HEK293 (cell line): ENCODE results near the gene SMIM44.
A peak's percentile ranks its signal among the peaks of the same experiment; 100 is the strongest.
"Not testable (repeated sequence)": the region's sequence is repeated elsewhere in the genome, so short reads cannot be mapped to it uniquely, and the experiment has no call there.

ENCODE experiments used
- CTCF ChIA-PET: fragments of 350-600 bp; formaldehyde crosslinking; extraction: SDS; loops from one replicate; lab custom pipeline; 2021; ENCODE audit warnings: antibody characterized with exemption; lab: Yijun Ruan, JAX
- POLR2A ChIA-PET: fragments of 300-600 bp; formaldehyde crosslinking; extraction: SDS; loops from one replicate; lab custom pipeline; 2020; ENCODE audit warnings: antibody characterized with exemption, inconsistent platforms; lab: Yijun Ruan, JAX
- H3K27ac ChIP-seq: fragments of 200-500 bp; sonication (Bioruptor generic); 2 replicates; pipeline ENCODE4 v1.5.1; 2014; ENCODE audit warnings: low read depth, low read length, control low read depth, inconsistent platforms; ENCODE audit errors: extremely low read depth
- H3K36me3 ChIP-seq, 2 experiments: fragments of 200-500 bp in 1 of 2; sonication (Bioruptor generic) in 1 of 2; 1 replicate in 1 of 2; 2 replicates in 1 of 2; pipeline ENCODE4 v1.5.1; 2014 to 2017; ENCODE audit warnings: inconsistent platforms in 2 of 2, low read length in 2 of 2; ENCODE audit not compliant: control insufficient read depth in 2 of 2, insufficient read depth in 1 of 2
- H3K4me1 ChIP-seq: fragments of 200-500 bp; sonication (Bioruptor generic); 2 replicates; pipeline ENCODE4 v1.5.1; 2014; ENCODE audit warnings: mild to moderate bottlenecking, low read length, inconsistent platforms; ENCODE audit not compliant: control insufficient read depth, insufficient read depth
- H3K4me3 ChIP-seq: 2 replicates; pipeline ENCODE4 v1.5.1; 2011; ENCODE audit warnings: low read depth, mild to moderate bottlenecking, control low read depth, low read length, moderate library complexity
- H3K9me3 ChIP-seq: fragments of 200-500 bp; sonication (Bioruptor generic); 2 replicates; pipeline ENCODE4 v1.5.1; 2014; ENCODE audit warnings: low read depth, low read length, inconsistent platforms; ENCODE audit not compliant: control insufficient read depth, insufficient read depth
- HIC1 ChIP-seq: fragments of 450-650 bp; formaldehyde crosslinking; IDR thresholded peaks from 2 replicates; pipeline ENCODE4 v1.5.1; 2016; ENCODE audit warnings: missing biosample characterization, missing genetic modification characterization
- MYNN ChIP-seq: fragments of 450-650 bp; formaldehyde crosslinking; IDR thresholded peaks from 2 replicates; pipeline ENCODE4 v1.5.1; 2016; ENCODE audit warnings: missing biosample characterization, missing genetic modification characterization, borderline replicate concordance
- PRDM1 ChIP-seq: fragments of 450-650 bp; formaldehyde crosslinking; IDR thresholded peaks from 2 replicates; pipeline ENCODE4; 2016; ENCODE audit warnings: missing biosample characterization, missing genetic modification characterization
- SCRT2 ChIP-seq: fragments of 450-650 bp; formaldehyde crosslinking; IDR thresholded peaks from 2 replicates; pipeline ENCODE4 v1.5.1; 2016; ENCODE audit warnings: missing biosample characterization, missing genetic modification characterization
- SETDB1 ChIP-seq: IDR thresholded peaks from one replicate; pipeline ENCODE4 v1.6.1; 2017; ENCODE audit warnings: mild to moderate bottlenecking, low read length, moderate library complexity, mixed read lengths; ENCODE audit not compliant: insufficient read length
- WT1 ChIP-seq: fragments of 450-650 bp; formaldehyde crosslinking; IDR thresholded peaks from 2 replicates; pipeline ENCODE4 v1.5.1; 2016; ENCODE audit warnings: missing biosample characterization, missing genetic modification characterization
- ZBTB17 ChIP-seq: fragments of 450-650 bp; formaldehyde crosslinking; IDR thresholded peaks from 2 replicates; pipeline ENCODE4 v1.5.1; 2016; ENCODE audit warnings: missing biosample characterization, missing genetic modification characterization
- ZNF114 ChIP-seq: fragments of 450-650 bp; formaldehyde crosslinking; IDR thresholded peaks from 2 replicates; pipeline ENCODE4 v1.5.0; 2017; ENCODE audit warnings: missing biosample characterization, missing genetic modification characterization
- ZNF157 ChIP-seq: fragments of 450-650 bp; formaldehyde crosslinking; IDR thresholded peaks from 2 replicates; pipeline ENCODE4 v1.5.1; 2016; ENCODE audit warnings: missing biosample characterization, missing genetic modification characterization
- ZNF202 ChIP-seq: fragments of 450-650 bp; formaldehyde crosslinking; IDR thresholded peaks from 2 replicates; pipeline ENCODE4 v1.5.1; 2016; ENCODE audit warnings: missing biosample characterization, missing genetic modification characterization, borderline replicate concordance
- ZNF335 ChIP-seq: fragments of 450-650 bp; formaldehyde crosslinking; conservative IDR thresholded peaks from 2 replicates; pipeline ENCODE4 v1.5.1; 2016; ENCODE audit warnings: missing biosample characterization, missing genetic modification characterization
- ZNF366 ChIP-seq: fragments of 450-650 bp; formaldehyde crosslinking; conservative IDR thresholded peaks from 2 replicates; pipeline ENCODE4 v1.5.1; 2016; ENCODE audit warnings: missing biosample characterization, missing genetic modification characterization
- ZNF548 ChIP-seq: fragments of 450-650 bp; formaldehyde crosslinking; IDR thresholded peaks from 2 replicates; pipeline ENCODE4 v1.5.1; 2016; ENCODE audit warnings: missing biosample characterization, missing genetic modification characterization
- ZNF580 ChIP-seq: fragments of 450-650 bp; formaldehyde crosslinking; IDR thresholded peaks from 2 replicates; pipeline ENCODE4 v1.5.1; 2016; ENCODE audit warnings: missing biosample characterization, missing genetic modification characterization
- ZNF585B ChIP-seq: fragments of 450-650 bp; formaldehyde crosslinking; IDR thresholded peaks from 2 replicates; pipeline ENCODE4 v1.5.1; 2016; ENCODE audit warnings: missing biosample characterization, missing genetic modification characterization
- ZNF623 ChIP-seq: fragments of 450-650 bp; formaldehyde crosslinking; IDR thresholded peaks from 2 replicates; pipeline ENCODE4 v1.5.1; 2016; ENCODE audit warnings: missing biosample characterization, missing genetic modification characterization
- ZNF830 ChIP-seq: fragments of 450-650 bp; IDR thresholded peaks from 2 replicates; pipeline ENCODE4 v1.5.0; 2018; ENCODE audit warnings: missing biosample characterization, missing genetic modification characterization, low read depth, mild to moderate bottlenecking, moderate library complexity
- TF ChIP-seq, protein P1 (sequence below): fragments of 450-650 bp; formaldehyde crosslinking; IDR thresholded peaks from 2 replicates; pipeline ENCODE4 v1.5.1; 2016; ENCODE audit warnings: missing biosample characterization, missing genetic modification characterization

The SMIM44 gene

GRCh38 chr19:3533033-3533432 is 49.8 kb upstream of the SMIM44 start (continued):
- TF ChIP-seq SCRT2, result 0 out of 2 replicates have a peak, but pooled peaks have one; percentile 16

DNA sequence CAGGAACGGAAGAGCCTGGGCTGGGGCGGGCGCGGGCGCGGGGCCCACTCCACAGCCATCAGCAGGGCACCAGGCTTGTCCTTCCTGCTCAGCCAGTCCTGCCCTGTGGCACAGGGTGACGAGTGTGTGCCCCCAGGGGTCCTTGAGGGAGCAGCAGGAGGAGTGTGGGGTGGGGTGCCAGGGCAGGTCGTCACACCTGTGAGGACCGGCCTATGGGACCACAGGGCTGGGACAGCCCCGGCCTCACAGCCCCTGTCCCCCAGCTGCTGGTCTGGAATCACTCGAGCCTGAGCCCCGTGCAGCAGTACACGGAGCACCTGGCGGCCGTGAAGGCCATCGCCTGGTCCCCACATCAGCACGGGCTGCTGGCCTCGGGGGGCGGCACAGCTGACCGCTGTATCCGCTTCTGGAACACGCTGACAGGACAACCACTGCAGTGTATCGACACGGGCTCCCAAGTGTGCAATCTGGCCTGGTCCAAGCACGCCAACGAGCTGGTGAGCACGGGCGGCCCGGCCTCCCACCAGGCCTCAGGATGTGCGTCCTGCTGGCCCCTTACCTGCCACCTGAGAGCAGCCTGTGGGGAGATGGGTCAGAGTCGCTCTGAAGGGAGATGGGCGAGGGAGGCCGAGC is 49.0 kb upstream of the SMIM44 start:
- Histone ChIP-seq H3K4me1 (no peaks in the 10 kb centered on the region), H3K9me3 (no peaks in the 10 kb centered on the region), H3K36me3 (peaks cover 0 to 77% of the 10 kb centered on the region in 2 experiments; a peak in 2 of 3 replicates), H3K4me3 (no peak overlapping the region), H3K27ac (no peak overlapping the region)
- ChIA-PET POLR2A (interaction anchor here (0.5 kb wide), 1 partner anchor 9 kb away, joined by 3 read pairs; no protein-coding TSS in a partner anchor), CTCF (no interaction called here)
- TF ChIP-seq ZNF585B (tag by site-specific recombination) (no peak), ZNF157 (peak; percentile 84)

DNA sequence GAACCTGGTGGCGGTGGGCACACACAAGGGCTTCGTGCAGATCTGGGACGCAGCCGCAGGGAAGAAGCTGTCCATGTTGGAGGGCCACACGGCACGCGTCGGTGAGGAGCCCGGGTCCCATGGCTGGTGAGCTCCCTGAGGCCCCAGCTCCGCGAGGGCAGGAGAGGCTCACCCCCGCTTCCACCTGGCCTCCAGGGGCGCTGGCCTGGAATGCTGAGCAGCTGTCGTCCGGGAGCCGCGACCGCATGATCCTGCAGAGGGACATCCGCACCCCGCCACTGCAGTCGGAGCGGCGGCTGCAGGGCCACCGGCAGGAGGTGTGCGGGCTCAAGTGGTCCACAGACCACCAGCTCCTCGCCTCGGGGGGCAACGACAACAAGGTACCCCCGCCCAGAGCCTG is 48.5 kb upstream of the SMIM44 start:
- ChIA-PET POLR2A (interaction anchor here (0.6 kb wide), 1 partner anchor 1640 kb away, joined by 3 read pairs; no protein-coding TSS in a partner anchor), CTCF (no interaction called here)
- peaks cover 0 to 82% of the 10 kb centered on the region in 2 experiments; a peak in 2 of 3 replicates for H3K36me3 ChIP-seq
- no peak for TF ChIP-seq ZNF580 (tag by site-specific recombination)
- TF ChIP-seq WT1 (tag by site-specific recombination), result no peak
- no peak for TF ChIP-seq MYNN (tag by site-specific recombination)
- no peak for TF ChIP-seq ZNF114 (tag by site-specific recombination)
- TF ChIP-seq, all 188 proteins: peak for 0
- H3K27ac ChIP-seq, result no peak overlapping the region
- H3K4me3 ChIP-seq, result no peak overlapping the region
- H3K9me3 ChIP-seq, result no peaks in the 10 kb centered on the region
- no peaks in the 10 kb centered on the region for H3K4me1 ChIP-seq

DNA sequence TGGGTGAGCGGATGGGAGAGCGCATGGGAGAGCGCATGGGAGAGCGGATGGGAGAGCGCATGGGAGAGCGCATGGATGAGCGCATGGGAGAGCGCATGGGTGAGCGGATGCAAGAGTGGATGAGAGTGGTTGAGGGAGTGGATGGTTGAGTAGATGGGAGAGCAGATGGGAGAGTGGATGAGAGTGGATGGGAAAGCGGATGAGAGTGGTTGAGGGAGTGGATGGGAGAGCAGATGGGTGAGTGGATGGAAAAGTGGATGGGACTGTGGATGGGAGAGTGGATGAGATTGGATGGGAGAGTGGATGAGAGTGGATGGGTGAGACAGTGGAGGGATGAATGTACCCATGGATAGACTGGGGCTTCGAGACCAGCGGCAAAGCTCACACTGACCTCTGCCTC is 47.1 kb upstream of the SMIM44 start:
- TF ChIP-seq ZBTB17, result peak; percentile 69
- no peak for TF ChIP-seq ZNF623 (tag by site-specific recombination)
- TF ChIP-seq PRDM1 (tag by site-specific recombination), result peak; percentile 99
- Histone ChIP-seq H3K27ac (no peak overlapping the region), H3K4me1 (no peaks in the 10 kb centered on the region), H3K36me3 (peaks cover 0 to 82% of the 10 kb centered on the region in 2 experiments; a peak in 2 of 3 replicates), H3K9me3 (no peaks in the 10 kb centered on the region), H3K4me3 (no peak overlapping the region)
- POLR2A ChIA-PET, result no interaction called here
- CTCF ChIA-PET, result no interaction called here

GRCh38 chr19:3529299-3529698 is 46.1 kb upstream of the SMIM44 start:
- H3K4me1 ChIP-seq, H3K9me3 ChIP-seq, POLR2A ChIA-PET, H3K27ac ChIP-seq, H3K4me3 ChIP-seq, CTCF ChIA-PET: not testable (repeated sequence)
- peaks cover 0 to 80% of the 10 kb centered on the region in 2 experiments; a peak in 2 of 3 replicates for H3K36me3 ChIP-seq

GRCh38 chr19:3528539-3529211 is 45.4 kb upstream of the SMIM44 start:
- CTCF ChIA-PET, result no interaction called here
- Histone ChIP-seq H3K27ac (no peak overlapping the region), H3K9me3 (no peaks in the 10 kb centered on the region), H3K4me3 (no peak overlapping the region), H3K36me3 (peaks cover 0 to 80% of the 10 kb centered on the region in 2 experiments; a peak in 2 of 3 replicates), H3K4me1 (no peaks in the 10 kb centered on the region)
- POLR2A ChIA-PET, result no interaction called here
- peak; percentile 100 for TF ChIP-seq PRDM1 (tag by site-specific recombination)
- TF ChIP-seq, protein P1, sequence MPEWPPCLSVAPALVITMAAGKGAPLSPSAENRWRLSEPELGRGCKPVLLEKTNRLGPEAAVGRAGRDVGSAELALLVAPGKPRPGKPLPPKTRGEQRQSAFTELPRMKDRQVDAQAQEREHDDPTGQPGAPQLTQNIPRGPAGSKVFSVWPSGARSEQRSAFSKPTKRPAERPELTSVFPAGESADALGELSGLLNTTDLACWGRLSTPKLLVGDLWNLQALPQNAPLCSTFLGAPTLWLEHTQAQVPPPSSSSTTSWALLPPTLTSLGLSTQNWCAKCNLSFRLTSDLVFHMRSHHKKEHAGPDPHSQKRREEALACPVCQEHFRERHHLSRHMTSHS (tag by site-specific recombination), result no peak
- peak; percentile 73 for TF ChIP-seq ZBTB17
- TF ChIP-seq HIC1 (tag by site-specific recombination), result no peak
- TF ChIP-seq ZNF202 (tag by site-specific recombination), result no peak
- TF ChIP-seq ZNF548 (tag by site-specific recombination), result no peak
- TF ChIP-seq SETDB1, result no peak
- no peak for TF ChIP-seq ZNF335 (tag by site-specific recombination)
- no peak for TF ChIP-seq ZNF830 (tag by site-specific recombination)
- peak; percentile 65 for TF ChIP-seq ZNF366
